ENCODE measurements around the gene CCDC93. TPM values are rescaled to one million over a fixed set of nuclear protein-coding genes. Genes with fewer than 3 reads are reported as not detected.

CCDC93 gene
- total and polyA plus RNA-seq, 2 of the 4 experiments (the other 2 are of a cell fraction) = 8.1 to 17.2 TPM

DNA sequence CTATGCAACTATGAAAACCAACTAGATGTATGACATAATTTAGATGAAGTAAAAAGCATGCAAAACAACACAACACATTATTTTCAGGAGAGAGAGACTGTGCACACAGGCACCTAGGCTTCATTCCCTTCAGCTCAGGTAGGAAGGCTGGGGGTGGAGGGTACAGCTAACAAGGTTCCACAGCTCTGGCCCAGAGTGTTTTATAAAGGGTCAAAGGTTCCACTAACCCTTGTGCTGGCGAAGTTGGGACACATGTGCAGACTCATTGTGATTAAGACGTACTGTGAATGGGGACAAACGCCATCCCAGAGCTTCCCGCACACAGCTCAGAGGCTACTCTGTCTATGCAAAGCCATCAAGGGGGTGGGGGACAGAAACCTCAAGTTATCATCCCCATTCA lies 19.1 kb downstream of the CCDC93 start:
- peaks cover 39% of the 10 kb centered on the region for H3K36me3 ChIP-seq (ENCODE audit: control insufficient read depth, insufficient read depth, low read length)
- in situ Hi-C loops (cut with MboI; ENCODE audit: low sequenced_read_pairs) = no loop called here

More for the DNA sequence above, 19.1 kb downstream of the CCDC93 start:
- Histone ChIP-seq H3K23ac (ENCODE audit: low read depth, low read length) (no peak overlapping the region), H2AK9ac (replicated peaks; ENCODE audit: low read depth, low read length, poor library complexity) (no peak overlapping the region), H3K14ac (replicated peaks; ENCODE audit: low read depth, low read length) (no peak overlapping the region), H2AFZ (replicated peaks; ENCODE audit: low read length, poor library complexity) (no peak overlapping the region), H2AK5ac (ENCODE audit: low read depth, low read length) (no peak overlapping the region), H3K27ac (ENCODE audit: insufficient read depth, low read length) (no peak overlapping the region), H3K4me1 (ENCODE audit: control insufficient read depth, insufficient read depth, low read length) (0 out of 2 replicates have a peak, but pooled peaks cover 3% of the 10 kb centered on the region), H3K56ac (ENCODE audit: extremely low read depth, insufficient read depth, low read length) (no peak overlapping the region), H2BK5ac (ENCODE audit: low read depth, low read length, poor library complexity, severe bottlenecking) (no peak overlapping the region), H3K9me1 (ENCODE audit: insufficient read depth, low read length) (no peaks in the 10 kb centered on the region), H3K27me3 (ENCODE audit: control insufficient read depth, insufficient read depth, low read length) (no peaks in the 10 kb centered on the region), H3K4me3 (ENCODE audit: insufficient read depth, low read depth, low read length) (no peak overlapping the region), H4K5ac (ENCODE audit: low read depth, low read length) (no peak overlapping the region), H3K9ac (ENCODE audit: low read depth, low read length) (no peak overlapping the region), H3K4me2 (ENCODE audit: low read depth, low read length) (no peak overlapping the region), H3K9me3 (ENCODE audit: control insufficient read depth, insufficient read depth, low read length) (no peaks in the 10 kb centered on the region), H4K20me1 (ENCODE audit: insufficient read depth, low read length) (no peaks in the 10 kb centered on the region), H2BK15ac (ENCODE audit: low read depth, low read length) (no peak overlapping the region), H2BK120ac (ENCODE audit: low read depth, low read length) (no peak overlapping the region), H4K8ac (ENCODE audit: low read depth in 2 of 2, low read length in 2 of 2) (no peak overlapping the region), H2BK20ac (ENCODE audit: low read depth, low read length) (no peak overlapping the region), H3K18ac (ENCODE audit: low read depth, low read length) (no peak overlapping the region), H3K79me1 (ENCODE audit: low read depth in 1 of 2, low read length in 2 of 2) (peaks cover 0 to 3% of the 10 kb centered on the region in 2 experiments; a peak in 1 of 4 replicates), H4K91ac (ENCODE audit: insufficient read depth, low read depth, low read length) (no peak overlapping the region), H3K4ac (ENCODE audit: low read depth, low read length) (no peak overlapping the region)
- DNase-seq = no peak
- ATAC-seq (ENCODE audit: low read depth) = no peak
- TF ChIP-seq RCOR1 (IDR thresholded peaks at IDR 0.05; ENCODE audit: insufficient replicate concordance, low read length) = no peak
- TF ChIP-seq, protein P1, sequence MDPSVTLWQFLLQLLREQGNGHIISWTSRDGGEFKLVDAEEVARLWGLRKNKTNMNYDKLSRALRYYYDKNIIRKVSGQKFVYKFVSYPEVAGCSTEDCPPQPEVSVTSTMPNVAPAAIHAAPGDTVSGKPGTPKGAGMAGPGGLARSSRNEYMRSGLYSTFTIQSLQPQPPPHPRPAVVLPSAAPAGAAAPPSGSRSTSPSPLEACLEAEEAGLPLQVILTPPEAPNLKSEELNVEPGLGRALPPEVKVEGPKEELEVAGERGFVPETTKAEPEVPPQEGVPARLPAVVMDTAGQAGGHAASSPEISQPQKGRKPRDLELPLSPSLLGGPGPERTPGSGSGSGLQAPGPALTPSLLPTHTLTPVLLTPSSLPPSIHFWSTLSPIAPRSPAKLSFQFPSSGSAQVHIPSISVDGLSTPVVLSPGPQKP (IDR thresholded peaks at IDR 0.05; ENCODE audit: borderline replicate concordance, low read depth, low read length) = no peak
- TF ChIP-seq CHD1 (IDR thresholded peaks at IDR 0.05; ENCODE audit: low read depth, low read length) = no peak
- no peak for TF ChIP-seq MXI1 (IDR thresholded peaks at IDR 0.05; ENCODE audit: borderline replicate concordance, low read depth, low read length)
- POLR2A ChIA-PET (ENCODE audit: unreplicated experiment) = no interaction called here
- no TSS peak for BruUV-seq (replicated peaks)
- CTCF ChIA-PET = no interaction called here
- no CpG with 5 or more reads among the region's 4 CpGs for WGBS, 2 experiments (ENCODE audit: extremely low coverage in 2 of 2, insufficient read length in 1 of 2)
- dilution Hi-C loops (cut with HindIII; ENCODE audit: low sequenced_read_pairs, unreplicated experiment) = no loop called here
- intact Hi-C loops (cut with micrococcal nuclease) = loop anchor here (1.0 kb wide), 1 partner anchor 26 kb away; no protein-coding TSS in a partner anchor

Data from IMR-90 (cell line).